Adipose tissue (tissue), 3 donors: ENCODE measurements around the gene TMPRSS13. TPM values are rescaled to one million over a fixed set of nuclear protein-coding genes. Genes with fewer than 3 reads are reported as not detected.
"Not testable (repeated sequence)": the region's sequence is repeated elsewhere in the genome, so short reads cannot be mapped to it uniquely, and the experiment has no call there.

Experiments used
- H3K27ac ChIP-seq: one replicate; pipeline ENCODE4 v1.5.1; 2013; ENCODE audit warnings: low read depth, low read length
- WGBS, 3 donors: extraction: QIAGEN DNeasy Blood & Tissue Kit; methylation state at CpG; one replicate each; pipeline ENCODE4 v1.1.7; 2013; 5-methylcytosine and 5-hydroxymethylcytosine counted together
- polyA plus RNA-seq, 3 donors: library from polyadenylated mRNA; stranded (reverse); fragments of 200-250 nt; gene quantifications; one replicate each; pipeline ENCODE4 v1.2.3, GENCODE V29; 2013
- donor health status: healthy with polysubstance abuse.
- donor health status: Bipolar disorder and iron deficiency.
- donor health status: healthy.

Gene TMPRSS13
- polyA plus RNA-seq, 3 donors = 0.04 to 1.5 TPM; not detected in 1

DNA sequence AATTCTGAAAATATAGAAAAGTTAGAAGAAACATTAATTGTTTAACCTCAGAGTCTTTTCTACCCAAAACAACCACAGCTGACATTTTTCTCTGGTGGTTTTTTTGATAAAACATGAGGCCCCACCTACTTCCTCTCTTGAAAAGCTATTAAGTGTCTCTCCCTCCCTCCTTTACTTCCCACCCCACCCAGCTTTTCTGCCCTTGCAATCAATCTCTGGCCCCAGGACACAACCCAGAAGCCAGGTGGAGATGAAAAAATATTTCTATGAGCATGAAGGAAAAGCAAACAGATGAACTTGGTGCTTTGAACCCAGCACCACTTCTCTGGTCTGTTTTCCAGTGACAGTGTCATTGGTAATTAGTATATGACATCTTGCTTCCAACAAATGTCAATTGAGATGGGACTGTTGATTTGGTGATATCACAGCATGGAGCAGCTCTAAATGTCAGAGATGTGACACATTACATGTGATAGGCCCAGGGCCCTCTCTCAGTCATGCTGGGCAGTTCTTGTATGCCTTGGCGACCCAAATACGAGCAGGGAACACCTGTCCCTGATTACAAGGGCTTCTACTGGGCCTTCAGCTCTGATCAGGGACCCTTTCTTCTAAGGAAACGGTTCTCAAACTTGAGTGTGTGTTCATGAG is 23.9 kb upstream of the TMPRSS13 start:
- H3K27ac ChIP-seq = no peak overlapping the region
- WGBS, 3 donors = 76 to 94% (median 93%) methylated on average over 3 of the region's 3 CpGs

DNA sequence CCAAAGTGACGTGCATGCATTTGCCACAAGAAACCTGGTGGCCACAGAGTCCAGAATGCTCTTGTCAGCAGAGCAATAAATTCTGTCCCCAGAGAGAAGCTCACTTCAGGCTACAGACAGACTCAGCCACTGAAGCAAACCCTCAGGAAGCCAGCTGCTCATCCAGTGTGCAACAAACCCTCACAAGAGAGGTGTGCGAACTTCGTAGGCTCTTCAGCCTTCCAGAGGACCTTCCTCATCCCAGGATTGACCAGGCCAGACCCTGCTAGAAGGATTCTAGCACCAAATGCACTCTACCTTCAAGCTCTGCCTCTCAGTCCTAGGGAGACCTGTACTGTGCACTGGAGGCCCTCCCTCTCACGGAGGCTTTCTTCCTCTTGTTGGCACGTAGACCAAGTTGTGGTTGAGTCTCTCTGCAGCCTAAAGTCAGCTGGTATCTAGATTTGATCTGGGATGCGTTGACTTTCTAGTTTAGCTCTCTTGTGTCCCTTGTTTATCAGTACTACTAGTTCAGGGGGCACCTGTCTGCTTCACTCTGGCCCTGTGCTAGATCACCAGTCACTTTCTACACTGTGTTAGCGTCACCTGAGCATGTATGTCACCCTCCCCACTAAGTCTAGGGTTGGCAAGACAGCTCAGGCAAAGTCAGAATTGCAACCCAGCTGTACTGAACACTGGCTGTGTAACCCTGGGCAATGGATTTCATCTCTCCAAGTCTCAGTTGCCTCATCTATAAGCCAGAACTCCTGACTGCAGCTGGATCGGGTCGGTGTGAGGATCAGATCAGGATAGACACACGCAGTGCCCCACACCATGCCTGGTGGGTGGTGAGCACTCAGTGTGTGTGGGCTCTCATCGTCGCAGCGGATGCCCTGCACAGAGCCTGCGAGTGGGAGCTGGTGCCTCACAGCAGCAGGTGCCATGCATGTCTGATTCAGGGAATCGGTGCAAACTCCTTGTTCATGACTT is 22.1 kb upstream of the TMPRSS13 start:
- H3K27ac ChIP-seq = no peak overlapping the region
- 77 to 88% (median 82%) methylated on average over 15 of the region's 15 CpGs for WGBS, 3 donors

DNA sequence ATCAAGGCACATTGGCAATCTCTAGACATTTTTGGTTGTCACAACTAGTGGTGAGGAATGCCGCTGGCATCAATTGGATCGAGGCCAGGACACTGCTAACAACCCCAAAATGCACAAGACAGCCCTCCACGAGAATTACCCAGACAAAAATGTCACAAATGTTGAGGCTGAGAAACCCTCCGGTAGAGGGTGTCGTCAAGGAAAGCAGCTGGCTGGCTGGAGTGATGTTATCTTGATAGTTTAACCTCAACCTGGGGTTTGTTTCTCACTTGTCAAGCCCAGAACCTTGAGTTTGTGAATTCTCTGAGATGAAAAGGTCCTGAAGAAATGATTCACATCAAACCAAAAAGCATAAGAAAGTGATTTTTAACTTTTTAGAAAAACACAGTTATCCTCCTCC is 21.1 kb upstream of the TMPRSS13 start:
- H3K27ac ChIP-seq = no peak overlapping the region
- WGBS, 3 donors = 13 to 24% (median 17%) methylated on average over 5 of the region's 5 CpGs

DNA sequence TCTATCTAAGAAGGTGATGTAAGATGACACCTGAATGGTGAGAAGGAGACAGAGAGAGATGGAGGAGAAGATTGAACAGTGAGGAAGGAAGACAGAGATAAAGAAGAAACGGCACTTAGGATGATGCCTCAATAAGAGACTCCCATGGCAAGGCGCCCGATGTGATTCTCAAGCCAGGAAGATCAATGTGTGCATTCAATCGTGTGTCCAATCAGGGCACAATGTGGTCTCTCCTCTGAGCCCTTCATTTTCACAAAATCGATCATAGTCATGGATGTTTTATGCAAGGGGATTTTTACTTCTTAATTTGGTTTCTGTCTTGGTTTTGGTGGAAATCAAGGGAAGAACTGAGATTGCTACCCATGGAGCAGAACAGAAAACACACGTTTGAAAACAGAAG is 19.9 kb upstream of the TMPRSS13 start:
- no peak overlapping the region for H3K27ac ChIP-seq
- 57 to 73% (median 65%) methylated on average over 6 of the region's 6 CpGs for WGBS, 3 donors

DNA sequence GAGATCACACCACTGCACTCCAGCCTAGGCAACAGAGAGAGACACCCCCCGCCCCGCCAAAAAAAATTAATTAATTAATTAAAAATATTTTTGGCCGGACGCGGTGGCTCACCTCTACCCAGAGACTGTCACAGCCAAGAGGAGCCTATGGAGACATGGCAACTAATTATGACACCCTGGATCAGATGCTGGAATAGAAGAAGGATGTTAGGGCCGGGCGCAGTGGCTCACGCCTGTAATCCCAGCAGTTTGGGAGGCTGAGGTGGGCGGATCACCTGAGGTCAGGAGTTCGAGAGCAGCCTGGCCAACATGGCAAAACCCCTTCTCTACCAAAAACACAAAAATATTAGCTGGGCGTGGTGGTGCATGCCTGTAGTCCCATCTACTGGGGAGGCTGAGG is 19.3 kb upstream of the TMPRSS13 start:
- WGBS, 3 donors = 85 to 92% (median 90%) methylated on average over 11 of the region's 11 CpGs
- not testable (repeated sequence) for H3K27ac ChIP-seq

DNA sequence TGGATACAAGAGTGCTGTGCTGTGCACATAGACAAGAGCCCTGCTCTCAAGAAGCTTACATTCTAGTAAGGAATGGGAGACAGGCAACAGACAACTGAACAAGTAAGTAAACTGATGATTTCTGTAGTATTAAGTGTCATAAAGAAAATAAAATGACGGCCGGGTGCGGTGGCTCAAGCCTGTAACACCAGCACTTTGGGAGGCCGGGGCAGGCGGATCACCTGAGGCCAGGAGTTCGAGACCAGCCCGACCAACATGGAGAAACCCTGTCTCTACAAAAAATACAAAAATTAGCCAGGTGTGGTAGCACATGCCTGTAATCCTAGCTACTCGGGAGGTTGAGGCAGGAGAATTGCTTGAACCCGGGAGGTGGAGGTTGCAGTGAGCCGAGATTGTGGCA is 18.5 kb upstream of the TMPRSS13 start:
- 75 to 78% (median 75%) methylated on average over 10 of the region's 10 CpGs for WGBS, 3 donors
- H3K27ac ChIP-seq = not testable (repeated sequence)

DNA sequence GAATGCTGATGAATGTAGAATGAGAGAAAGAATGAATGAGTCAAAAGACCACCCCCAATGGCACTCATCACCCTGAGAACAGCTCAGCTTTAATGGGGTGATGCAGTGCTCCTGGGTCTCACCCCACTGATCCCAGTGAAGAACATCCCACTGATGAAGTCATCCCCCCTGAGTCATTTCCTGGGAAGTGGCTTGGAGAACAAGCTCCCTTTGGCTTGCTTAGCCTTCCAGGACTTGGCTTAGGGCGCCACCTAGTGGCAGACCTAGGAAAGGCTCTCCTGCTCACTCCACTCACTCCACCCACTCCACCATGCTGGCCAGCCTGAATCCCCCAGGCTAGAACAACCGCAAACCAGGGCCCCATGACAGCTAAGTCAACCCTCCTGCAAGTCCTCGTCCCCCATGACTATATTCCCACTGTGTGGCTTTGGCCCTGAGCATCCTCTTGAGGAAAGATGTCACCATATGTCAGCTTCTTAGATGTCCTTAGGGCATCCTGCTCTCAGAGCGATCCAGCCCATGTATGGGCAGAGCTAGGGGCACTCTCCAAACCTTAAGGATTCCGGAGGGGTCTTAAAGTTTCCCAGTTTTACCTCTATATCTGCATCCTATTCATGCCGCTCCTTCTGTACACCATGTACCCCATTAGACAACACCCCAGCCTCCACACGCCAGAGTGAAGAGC is 17.8 kb upstream of the TMPRSS13 start:
- no peak overlapping the region for H3K27ac ChIP-seq
- WGBS, 3 donors = 42 to 47% (median 45%) methylated on average over 7 of the region's 7 CpGs

DNA sequence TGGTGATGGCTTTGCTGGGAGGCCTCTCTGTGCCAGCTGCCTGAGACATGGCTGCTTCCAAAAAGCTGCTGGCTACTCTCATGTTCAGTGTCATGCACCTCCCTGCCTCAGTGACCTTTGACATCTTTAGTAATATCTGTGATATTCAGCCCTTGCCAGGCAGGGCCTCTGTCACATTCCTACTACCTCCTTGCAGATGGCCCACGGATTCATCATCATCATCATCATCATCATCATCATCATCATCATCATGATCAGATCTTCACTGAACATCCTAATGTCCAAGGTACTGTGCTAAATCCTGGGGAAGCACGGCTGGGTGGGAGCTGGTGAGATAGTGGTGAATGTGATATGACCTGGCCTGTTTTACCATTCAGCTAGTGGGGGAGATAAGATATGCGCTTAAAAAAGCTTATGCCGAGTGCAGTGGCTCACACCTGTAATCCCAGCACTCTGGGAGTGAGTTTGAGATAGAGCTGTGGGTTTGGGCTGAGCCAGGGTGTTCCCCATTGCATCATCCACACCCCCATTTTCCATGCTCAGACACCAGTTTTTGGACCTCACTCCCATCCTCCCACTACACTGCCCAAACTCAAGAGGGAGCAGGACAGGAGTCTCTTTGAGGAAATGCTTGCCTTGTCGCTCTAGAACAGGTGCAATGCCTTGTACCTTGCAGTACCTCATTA is 17.1 kb upstream of the TMPRSS13 start:
- 55 to 77% (median 64%) methylated on average over 5 of the region's 5 CpGs for WGBS, 3 donors
- no peak overlapping the region for H3K27ac ChIP-seq

DNA sequence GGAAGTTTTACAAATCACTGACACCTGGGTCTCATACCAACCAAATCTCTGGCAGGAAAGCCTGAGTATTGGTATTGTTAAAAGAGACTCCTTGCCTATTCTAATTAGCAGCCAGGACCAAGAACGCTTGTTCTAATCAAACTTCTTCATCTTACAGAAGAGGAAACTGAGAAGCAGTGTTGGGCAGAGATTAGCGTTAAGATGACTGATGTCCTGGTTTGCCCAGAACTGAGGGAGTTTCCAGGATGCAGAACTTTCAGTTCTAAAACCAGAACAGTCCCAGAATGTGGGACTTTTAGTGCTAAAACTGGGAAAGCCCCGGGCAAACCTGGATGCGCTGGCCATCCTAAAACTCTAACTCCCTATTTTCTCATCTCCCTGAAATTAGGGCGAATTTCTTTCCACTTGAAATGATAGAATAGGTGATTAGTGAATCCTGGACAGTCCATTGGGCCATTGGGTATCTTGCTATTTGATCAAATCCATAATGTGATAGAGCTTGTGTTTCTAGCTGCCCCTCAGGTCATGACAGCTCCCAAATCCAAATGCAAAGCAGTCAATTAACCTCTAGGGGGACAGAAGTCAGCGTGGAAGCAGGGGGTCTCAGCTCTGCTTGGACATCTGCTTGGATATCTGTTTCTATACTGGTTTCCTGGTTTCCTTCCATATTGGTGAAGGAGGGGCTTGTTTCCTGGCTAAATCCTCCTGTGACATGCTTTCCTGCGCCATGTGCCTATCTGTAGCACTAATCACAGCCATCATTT is 16.0 kb upstream of the TMPRSS13 start:
- 25 to 54% (median 26%) methylated on average over 7 of the region's 7 CpGs for WGBS, 3 donors
- H3K27ac ChIP-seq = no peak overlapping the region

DNA sequence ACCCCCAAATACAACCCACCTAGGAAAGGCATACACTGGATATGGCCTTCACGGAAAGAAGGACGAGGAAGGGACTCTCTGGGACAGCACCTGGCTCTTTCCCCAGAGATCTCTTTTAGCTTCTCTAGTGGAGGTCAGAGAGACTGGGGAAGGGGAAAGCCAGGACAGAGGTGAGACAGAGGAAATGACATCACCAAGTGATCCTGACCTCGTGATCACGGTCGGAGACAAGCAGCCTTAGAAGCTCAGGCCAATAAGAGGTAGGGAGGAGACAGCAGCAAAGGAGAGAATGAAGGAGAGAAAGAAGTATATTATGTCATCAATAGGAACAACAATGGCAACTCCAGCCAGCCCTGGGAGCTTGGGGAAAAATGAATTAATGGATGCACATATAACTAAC is 15.4 kb upstream of the TMPRSS13 start:
- no peak overlapping the region for H3K27ac ChIP-seq
- 60 to 82% (median 63%) methylated on average over 5 of the region's 5 CpGs for WGBS, 3 donors

DNA sequence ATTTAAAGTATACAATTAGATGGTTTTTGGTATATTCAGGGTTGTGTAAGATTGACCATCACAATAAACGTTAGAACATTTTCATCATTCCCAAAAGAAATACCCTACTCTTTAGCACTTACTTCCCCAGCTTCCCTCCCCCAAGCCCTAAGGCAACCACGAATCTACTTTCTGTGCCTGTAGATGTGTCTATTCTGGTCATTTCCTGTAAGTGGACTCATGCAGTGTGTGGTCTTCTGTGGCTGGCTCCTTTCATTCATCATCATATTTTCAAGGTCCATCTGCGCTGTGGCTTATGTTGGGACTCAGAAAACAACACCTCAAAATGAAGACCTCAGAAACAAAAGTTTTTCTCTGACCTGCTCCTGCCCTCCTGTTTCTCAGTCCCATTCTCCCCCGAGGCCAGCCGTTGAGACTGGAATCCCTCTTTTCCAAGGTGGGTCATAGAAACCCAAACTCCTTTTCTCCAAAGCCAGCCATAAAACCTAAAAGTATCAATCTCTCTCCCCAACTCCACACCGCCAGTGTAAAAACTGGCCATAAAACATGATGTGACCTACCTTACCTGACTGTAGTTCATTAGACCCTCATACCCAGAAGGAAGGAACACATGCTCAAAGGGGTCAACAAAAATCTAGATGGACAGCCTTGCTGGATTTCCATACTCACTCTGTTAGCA is 12.9 kb upstream of the TMPRSS13 start:
- 83 to 86% (median 86%) methylated on average over 6 of the region's 6 CpGs for WGBS, 3 donors
- H3K27ac ChIP-seq = no peak overlapping the region

DNA sequence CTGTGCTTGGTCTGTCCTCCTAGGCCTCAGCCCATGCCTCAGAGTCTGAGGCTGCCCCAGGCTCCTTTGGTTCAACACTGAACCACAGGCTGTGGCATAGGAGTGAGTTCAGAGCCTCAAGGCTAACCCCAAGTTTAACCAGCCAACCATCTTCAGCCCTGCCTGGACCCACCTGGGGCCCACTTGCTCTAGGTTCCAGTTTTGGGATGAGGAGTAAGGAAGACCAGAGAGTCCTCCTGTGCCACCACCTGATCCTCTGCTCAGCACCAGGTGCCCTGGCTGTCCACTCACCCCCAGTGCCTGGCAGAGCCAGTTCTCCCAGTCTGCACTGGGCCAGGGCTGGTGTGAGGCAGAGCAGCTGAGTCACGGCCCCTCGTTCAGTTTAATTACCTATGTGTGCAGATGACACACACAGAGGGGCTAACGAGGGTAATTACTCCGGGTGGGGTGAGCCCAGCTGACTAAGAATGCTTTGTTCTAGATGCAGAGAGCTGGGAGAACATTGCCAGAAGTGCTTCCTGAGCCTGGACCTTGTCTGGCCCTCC is 12.0 kb upstream of the TMPRSS13 start:
- H3K27ac ChIP-seq = no peak overlapping the region
- 58 to 90% (median 85%) methylated on average over 4 of the region's 4 CpGs for WGBS, 3 donors

DNA sequence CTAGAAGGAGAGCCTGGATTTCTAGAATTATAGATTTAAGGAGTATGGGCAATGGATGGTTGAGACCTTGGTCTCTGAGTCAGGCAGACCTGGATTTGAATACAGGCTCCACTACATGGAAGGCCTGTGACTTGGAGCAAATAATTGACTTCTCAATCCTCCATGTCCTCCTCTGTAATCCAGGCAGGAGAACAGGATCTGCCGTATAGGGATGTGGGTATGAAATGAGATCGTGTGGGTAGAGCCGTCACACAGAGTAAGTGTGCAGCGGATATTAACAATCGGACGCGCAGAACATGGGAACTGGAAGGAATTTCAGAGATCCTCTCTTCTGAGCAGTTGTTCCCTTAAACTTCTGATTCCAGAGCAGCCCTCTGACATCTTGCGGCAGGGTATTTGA is 11.5 kb upstream of the TMPRSS13 start:
- 95 to 97% (median 96%) methylated on average over 8 of the region's 8 CpGs for WGBS, 3 donors
- no peak overlapping the region for H3K27ac ChIP-seq

DNA sequence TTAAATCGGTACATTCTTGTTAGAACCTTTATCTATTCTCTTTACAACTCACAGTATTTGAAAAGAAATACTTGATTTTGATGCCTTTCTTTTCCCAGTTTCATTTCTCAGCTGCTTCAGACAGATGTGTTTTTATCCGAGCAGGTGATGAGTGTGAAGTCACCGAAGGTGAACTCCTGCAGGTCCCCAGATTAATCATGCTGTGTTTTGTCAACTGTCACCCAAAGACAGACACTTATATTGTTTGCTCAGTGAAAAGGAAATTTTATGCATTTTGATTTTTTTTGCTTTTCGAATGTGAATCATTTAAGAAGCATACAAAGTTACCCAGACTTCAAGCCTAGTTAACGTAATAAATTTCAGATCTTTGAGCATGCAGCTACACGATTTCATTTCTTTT is 7.8 kb upstream of the TMPRSS13 start:
- WGBS, 3 donors = 43 to 82% (median 79%) methylated on average over 6 of the region's 6 CpGs

DNA sequence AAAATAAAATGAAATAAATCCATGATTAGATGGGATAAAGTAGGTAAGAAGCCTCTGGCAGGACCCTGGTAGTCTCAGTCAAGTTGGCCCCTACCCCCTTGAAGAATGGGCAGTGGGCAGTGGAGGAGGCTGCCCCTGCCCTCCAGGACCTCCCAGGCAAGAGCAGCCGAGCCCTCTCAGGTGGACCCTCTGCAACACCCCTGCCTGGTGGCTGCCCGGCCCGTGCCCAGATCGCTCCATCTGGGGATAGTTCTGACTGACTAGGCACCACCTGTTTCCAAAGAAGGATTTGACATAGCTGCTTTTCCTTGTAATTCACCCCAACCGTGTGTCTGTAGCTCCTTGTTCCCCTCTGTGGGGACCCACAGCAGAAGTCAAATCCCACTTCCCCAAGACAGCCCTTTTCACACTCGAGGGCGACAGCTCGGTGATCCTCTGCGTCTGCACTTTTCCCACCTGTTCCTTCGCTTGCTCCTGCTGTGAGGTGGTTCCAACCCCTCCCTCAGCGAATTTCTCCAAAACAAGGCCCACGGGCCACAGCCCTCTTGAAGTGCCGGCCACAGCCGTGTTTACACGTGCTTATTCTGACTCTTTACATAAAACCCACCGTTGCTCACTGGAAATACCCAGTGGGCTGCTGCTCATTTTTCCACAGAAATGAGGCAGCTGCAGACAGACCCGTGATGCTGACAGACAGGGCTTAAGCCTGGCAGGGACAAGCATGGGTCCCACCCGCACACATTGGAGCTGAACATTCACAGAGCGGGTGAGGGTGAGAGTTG is 5.5 kb upstream of the TMPRSS13 start:
- 81 to 85% (median 83%) methylated on average over 19 of the region's 19 CpGs for WGBS, 3 donors
- H3K27ac ChIP-seq = no peak overlapping the region

More for the DNA sequence above, 7.8 kb upstream of the TMPRSS13 start:
- H3K27ac ChIP-seq = no peak overlapping the region

DNA sequence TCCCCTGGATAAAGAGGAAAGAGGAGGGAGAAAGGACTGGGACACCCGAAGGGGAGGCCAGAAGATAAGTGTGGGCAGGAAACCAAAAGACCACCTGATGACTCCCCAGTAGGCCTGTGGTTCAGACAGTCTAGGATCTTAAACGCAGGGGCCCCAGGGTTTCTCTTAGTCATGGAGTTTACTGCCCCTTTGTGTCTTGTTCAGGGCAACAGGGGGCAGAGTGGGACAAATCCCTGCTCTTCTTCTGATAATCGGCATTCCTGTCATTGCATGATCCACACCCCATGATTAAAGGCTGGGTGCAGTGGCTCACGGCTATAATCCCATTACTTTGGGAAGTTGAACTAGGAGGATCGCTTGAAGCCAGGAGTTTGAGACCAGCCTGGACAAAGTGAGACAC is 4.7 kb upstream of the TMPRSS13 start:
- H3K27ac ChIP-seq = no peak overlapping the region
- 74 to 77% (median 75%) methylated on average over 5 of the region's 5 CpGs for WGBS, 3 donors
